ENCODE data around the gene CCND3. TPM values are rescaled to one million over a fixed set of nuclear protein-coding genes. Genes with fewer than 3 reads are reported as not detected.

The CCND3 gene
- total and polyA plus RNA-seq, 2 of the 13 experiments (the other 11 are each of a cell fraction or from before 2014, with no cell fraction given), result 4.3 to 7.2 TPM

DNA sequence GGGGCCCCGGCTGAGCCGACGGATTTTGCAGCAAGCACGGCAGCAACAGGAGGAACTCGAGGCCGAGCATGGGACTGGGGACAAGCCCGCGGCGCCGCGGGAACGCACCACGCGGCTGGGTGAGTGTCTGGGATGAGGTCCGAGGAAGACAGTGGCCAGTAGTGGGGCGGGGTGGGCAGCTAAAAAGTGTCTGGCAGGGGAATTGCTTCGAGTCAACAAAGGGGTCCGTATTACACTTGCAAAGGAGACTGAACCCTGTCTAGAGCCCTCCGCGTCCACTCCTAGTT lies 20.0 kb downstream of the CCND3 start (continued):
- TF ChIP-seq, protein P1, sequence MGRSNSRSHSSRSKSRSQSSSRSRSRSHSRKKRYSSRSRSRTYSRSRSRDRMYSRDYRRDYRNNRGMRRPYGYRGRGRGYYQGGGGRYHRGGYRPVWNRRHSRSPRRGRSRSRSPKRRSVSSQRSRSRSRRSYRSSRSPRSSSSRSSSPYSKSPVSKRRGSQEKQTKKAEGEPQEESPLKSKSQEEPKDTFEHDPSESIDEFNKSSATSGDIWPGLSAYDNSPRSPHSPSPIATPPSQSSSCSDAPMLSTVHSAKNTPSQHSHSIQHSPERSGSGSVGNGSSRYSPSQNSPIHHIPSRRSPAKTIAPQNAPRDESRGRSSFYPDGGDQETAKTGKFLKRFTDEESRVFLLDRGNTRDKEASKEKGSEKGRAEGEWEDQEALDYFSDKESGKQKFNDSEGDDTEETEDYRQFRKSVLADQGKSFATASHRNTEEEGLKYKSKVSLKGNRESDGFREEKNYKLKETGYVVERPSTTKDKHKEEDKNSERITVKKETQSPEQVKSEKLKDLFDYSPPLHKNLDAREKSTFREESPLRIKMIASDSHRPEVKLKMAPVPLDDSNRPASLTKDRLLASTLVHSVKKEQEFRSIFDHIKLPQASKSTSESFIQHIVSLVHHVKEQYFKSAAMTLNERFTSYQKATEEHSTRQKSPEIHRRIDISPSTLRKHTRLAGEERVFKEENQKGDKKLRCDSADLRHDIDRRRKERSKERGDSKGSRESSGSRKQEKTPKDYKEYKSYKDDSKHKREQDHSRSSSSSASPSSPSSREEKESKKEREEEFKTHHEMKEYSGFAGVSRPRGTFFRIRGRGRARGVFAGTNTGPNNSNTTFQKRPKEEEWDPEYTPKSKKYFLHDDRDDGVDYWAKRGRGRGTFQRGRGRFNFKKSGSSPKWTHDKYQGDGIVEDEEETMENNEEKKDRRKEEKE (IDR thresholded peaks at IDR 0.05), result no peak
- TF ChIP-seq, protein P2, sequence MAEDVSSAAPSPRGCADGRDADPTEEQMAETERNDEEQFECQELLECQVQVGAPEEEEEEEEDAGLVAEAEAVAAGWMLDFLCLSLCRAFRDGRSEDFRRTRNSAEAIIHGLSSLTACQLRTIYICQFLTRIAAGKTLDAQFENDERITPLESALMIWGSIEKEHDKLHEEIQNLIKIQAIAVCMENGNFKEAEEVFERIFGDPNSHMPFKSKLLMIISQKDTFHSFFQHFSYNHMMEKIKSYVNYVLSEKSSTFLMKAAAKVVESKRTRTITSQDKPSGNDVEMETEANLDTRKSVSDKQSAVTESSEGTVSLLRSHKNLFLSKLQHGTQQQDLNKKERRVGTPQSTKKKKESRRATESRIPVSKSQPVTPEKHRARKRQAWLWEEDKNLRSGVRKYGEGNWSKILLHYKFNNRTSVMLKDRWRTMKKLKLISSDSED (CRISPR knock-in tag; IDR thresholded peaks at IDR 0.05), result 0 out of 2 replicates have a peak, but pooled peaks have one; percentile 77
- peak; percentile 13; the same call in 1 of the 2 replicates for TF ChIP-seq SNAPC2 (CRISPR knock-in tag; IDR thresholded peaks at IDR 0.05)
- TF ChIP-seq RBFOX2 (IDR thresholded peaks at IDR 0.05; ENCODE audit: low read depth, low read length), result peak; percentile 60
- 0 out of 2 replicates have a peak, but pooled peaks have one; percentile 3 for TF ChIP-seq ZNF343 (CRISPR knock-in tag; IDR thresholded peaks at IDR 0.05)
- TF ChIP-seq, protein P3, sequence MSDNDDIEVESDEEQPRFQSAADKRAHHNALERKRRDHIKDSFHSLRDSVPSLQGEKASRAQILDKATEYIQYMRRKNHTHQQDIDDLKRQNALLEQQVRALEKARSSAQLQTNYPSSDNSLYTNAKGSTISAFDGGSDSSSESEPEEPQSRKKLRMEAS (IDR thresholded peaks at IDR 0.05), result peak; percentile 66; the same call in 1 of the 2 replicates
- no peak for TF ChIP-seq HNRNPK (IDR thresholded peaks at IDR 0.05; ENCODE audit: low read depth, low read length, poor library complexity, severe bottlenecking)
- TF ChIP-seq, protein P4, sequence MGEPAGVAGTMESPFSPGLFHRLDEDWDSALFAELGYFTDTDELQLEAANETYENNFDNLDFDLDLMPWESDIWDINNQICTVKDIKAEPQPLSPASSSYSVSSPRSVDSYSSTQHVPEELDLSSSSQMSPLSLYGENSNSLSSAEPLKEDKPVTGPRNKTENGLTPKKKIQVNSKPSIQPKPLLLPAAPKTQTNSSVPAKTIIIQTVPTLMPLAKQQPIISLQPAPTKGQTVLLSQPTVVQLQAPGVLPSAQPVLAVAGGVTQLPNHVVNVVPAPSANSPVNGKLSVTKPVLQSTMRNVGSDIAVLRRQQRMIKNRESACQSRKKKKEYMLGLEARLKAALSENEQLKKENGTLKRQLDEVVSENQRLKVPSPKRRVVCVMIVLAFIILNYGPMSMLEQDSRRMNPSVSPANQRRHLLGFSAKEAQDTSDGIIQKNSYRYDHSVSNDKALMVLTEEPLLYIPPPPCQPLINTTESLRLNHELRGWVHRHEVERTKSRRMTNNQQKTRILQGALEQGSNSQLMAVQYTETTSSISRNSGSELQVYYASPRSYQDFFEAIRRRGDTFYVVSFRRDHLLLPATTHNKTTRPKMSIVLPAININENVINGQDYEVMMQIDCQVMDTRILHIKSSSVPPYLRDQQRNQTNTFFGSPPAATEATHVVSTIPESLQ (CRISPR knock-in tag; conservative IDR thresholded peaks at IDR 0.05), result no peak
- TF ChIP-seq, protein P5, sequence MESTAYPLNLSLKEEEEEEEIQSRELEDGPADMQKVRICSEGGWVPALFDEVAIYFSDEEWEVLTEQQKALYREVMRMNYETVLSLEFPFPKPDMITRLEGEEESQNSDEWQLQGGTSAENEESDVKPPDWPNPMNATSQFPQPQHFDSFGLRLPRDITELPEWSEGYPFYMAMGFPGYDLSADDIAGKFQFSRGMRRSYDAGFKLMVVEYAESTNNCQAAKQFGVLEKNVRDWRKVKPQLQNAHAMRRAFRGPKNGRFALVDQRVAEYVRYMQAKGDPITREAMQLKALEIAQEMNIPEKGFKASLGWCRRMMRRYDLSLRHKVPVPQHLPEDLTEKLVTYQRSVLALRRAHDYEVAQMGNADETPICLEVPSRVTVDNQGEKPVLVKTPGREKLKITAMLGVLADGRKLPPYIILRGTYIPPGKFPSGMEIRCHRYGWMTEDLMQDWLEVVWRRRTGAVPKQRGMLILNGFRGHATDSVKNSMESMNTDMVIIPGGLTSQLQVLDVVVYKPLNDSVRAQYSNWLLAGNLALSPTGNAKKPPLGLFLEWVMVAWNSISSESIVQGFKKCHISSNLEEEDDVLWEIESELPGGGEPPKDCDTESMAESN (CRISPR knock-in tag; conservative IDR thresholded peaks at IDR 0.05), result no peak
- TF ChIP-seq, protein P6, sequence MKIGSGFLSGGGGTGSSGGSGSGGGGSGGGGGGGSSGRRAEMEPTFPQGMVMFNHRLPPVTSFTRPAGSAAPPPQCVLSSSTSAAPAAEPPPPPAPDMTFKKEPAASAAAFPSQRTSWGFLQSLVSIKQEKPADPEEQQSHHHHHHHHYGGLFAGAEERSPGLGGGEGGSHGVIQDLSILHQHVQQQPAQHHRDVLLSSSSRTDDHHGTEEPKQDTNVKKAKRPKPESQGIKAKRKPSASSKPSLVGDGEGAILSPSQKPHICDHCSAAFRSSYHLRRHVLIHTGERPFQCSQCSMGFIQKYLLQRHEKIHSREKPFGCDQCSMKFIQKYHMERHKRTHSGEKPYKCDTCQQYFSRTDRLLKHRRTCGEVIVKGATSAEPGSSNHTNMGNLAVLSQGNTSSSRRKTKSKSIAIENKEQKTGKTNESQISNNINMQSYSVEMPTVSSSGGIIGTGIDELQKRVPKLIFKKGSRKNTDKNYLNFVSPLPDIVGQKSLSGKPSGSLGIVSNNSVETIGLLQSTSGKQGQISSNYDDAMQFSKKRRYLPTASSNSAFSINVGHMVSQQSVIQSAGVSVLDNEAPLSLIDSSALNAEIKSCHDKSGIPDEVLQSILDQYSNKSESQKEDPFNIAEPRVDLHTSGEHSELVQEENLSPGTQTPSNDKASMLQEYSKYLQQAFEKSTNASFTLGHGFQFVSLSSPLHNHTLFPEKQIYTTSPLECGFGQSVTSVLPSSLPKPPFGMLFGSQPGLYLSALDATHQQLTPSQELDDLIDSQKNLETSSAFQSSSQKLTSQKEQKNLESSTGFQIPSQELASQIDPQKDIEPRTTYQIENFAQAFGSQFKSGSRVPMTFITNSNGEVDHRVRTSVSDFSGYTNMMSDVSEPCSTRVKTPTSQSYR (CRISPR knock-in tag; IDR thresholded peaks at IDR 0.05; ENCODE audit: borderline replicate concordance), result no peak
- peak; percentile 8; the same call in 1 of the 2 replicates for TF ChIP-seq KDM5A (IDR thresholded peaks at IDR 0.05; ENCODE audit: borderline replicate concordance, low read length)
- no peak for TF ChIP-seq SKI (IDR thresholded peaks at IDR 0.05; ENCODE audit: partially characterized antibody)
- TF ChIP-seq MYC (CRISPR knock-in tag; IDR thresholded peaks at IDR 0.05; ENCODE audit: borderline replicate concordance), result peak; percentile 20; the same call in 1 of the 2 replicates
- no peak for TF ChIP-seq ARNT (IDR thresholded peaks at IDR 0.05)
- 0 out of 2 replicates have a peak, but pooled peaks have one; percentile 13 for TF ChIP-seq ZNF543 (CRISPR knock-in tag; IDR thresholded peaks at IDR 0.05)
- TF ChIP-seq ZNF33B (CRISPR knock-in tag; IDR thresholded peaks at IDR 0.05), result no peak
- TF ChIP-seq SETDB1 (CRISPR knock-in tag; IDR thresholded peaks at IDR 0.05; ENCODE audit: borderline replicate concordance), result peak; percentile 10; the same call in 1 of the 2 replicates
- TF ChIP-seq KDM1A (CRISPR knock-in tag; IDR thresholded peaks at IDR 0.05), result no peak
- peak; percentile 48 for TF ChIP-seq ASH2L (IDR thresholded peaks at IDR 0.05; ENCODE audit: insufficient read length, low read depth, low read length)
